Spleen (tissue), 11 donors: ENCODE results near the gene UBE2I. TPM values are rescaled to one million over a fixed set of nuclear protein-coding genes. Genes with fewer than 3 reads are reported as not detected.
A peak's percentile ranks its signal among the peaks of the same experiment; 100 is the strongest.

ENCODE experiments used
- DNase-seq: peaks from one replicate; pipeline ENCODE4 v3.0.0-alpha.2; 2020
- H3K27ac ChIP-seq, 8 donors: fragments of 200-600 bp; sonication (generic) in 7 of 8; 1 replicate in 4 of 8; 2 replicates in 4 of 8; pipeline versions ENCODE4 v1.5.0 to v1.8.0; 2016 to 2021; ENCODE audit warnings: inconsistent platforms in 4 of 8, mild to moderate bottlenecking in 4 of 8, moderate library complexity in 1 of 8
- H3K27me3 ChIP-seq, 7 donors: fragments of 200-600 bp; sonication (generic) in 6 of 7; replicated peaks in 1 of 7; 1 replicate in 4 of 7; 2 replicates in 3 of 7; pipeline versions ENCODE4 v1.5.0 to v1.8.0; 2016 to 2021; ENCODE audit warnings: inconsistent platforms in 3 of 7, mild to moderate bottlenecking in 1 of 7
- H3K36me3 ChIP-seq, 6 donors: fragments of 200-600 bp; sonication (generic) in 5 of 6; 1 replicate in 4 of 6; 2 replicates in 2 of 6; pipeline versions ENCODE4 v1.5.0 to v1.8.0; 2016 to 2021; ENCODE audit warnings: inconsistent platforms in 2 of 6
- H3K4me1 ChIP-seq, 6 donors: fragments of 200-600 bp; sonication (generic) in 5 of 6; 1 replicate in 3 of 6; 2 replicates in 3 of 6; pipeline versions ENCODE4 v1.5.0 to v1.8.0; 2016 to 2021; ENCODE audit warnings: inconsistent platforms in 3 of 6
- H3K4me3 ChIP-seq, 8 donors: fragments of 200-600 bp; sonication (generic) in 7 of 8; 1 replicate in 4 of 8; 2 replicates in 4 of 8; pipeline versions ENCODE4 v1.5.0 to v1.8.0; 2016 to 2021; ENCODE audit warnings: inconsistent platforms in 4 of 8, mild to moderate bottlenecking in 4 of 8, moderate library complexity in 2 of 8
- H3K9me3 ChIP-seq, 8 donors: fragments of 200-600 bp; sonication (generic) in 7 of 8; 1 replicate in 4 of 8; 2 replicates in 4 of 8; pipeline versions ENCODE4 v1.5.0 to v1.8.0; 2016 to 2021; ENCODE audit warnings: inconsistent platforms in 4 of 8
- POLR2A ChIP-seq, 3 donors: fragments of 450-650 bp; IDR thresholded peaks; one replicate each; pipeline ENCODE4 v1.5.1; 2017; ENCODE audit warnings: antibody characterized with exemption in 3 of 3, mild to moderate bottlenecking in 1 of 3
- POLR2AphosphoS5 ChIP-seq, 3 donors: sonication (generic); formaldehyde crosslinking; IDR thresholded peaks; one replicate each; pipeline ENCODE4 v1.5.1; 2017; ENCODE audit warnings: antibody characterized with exemption in 3 of 3
- WGBS, 5 donors: extraction: QIAGEN DNeasy Blood & Tissue Kit in 3 of 5; methylation state at CpG; one replicate each; pipeline versions ENCODE4 v1.1.5 to v1.1.7; 2013 to 2018; 5-methylcytosine and 5-hydroxymethylcytosine counted together
- intact Hi-C: fragments of 100-400 bp; cut with DNase I; formaldehyde crosslinking; loops from one replicate; pipeline ENCODE4 v1.15.0; 2023; ENCODE audit warnings: low total_unique reads
- polyA plus RNA-seq, 3 donors: library from polyadenylated mRNA; stranded (reverse); fragments of 200-250 nt; gene quantifications; one replicate each; pipeline ENCODE4 v1.2.1, GENCODE V29; 2013
- total RNA-seq, 7 donors: library from RNA; depleted of rRNA in 3 of 7; stranded (reverse); fragments of >200 nt in 3 of 7; fragmentation: NEBNext Ultra II Directional in 4 of 7; extraction: Animal tissue kit (Norgen Biotek cat#: 25700) in 4 of 7; gene quantifications; one replicate each; pipeline versions ENCODE4 v1.1.0 to v1.2.1, GENCODE V29; 2016 to 2021
- TF ChIP-seq, protein P1 (sequence below), 11 experiments: fragments of 200-600 bp in 7 of 11; fragments of 450-650 bp in 4 of 11; sonication (generic) in 4 of 11; IDR thresholded peaks in 8 of 11; conservative IDR thresholded peaks in 3 of 11; 1 replicate in 7 of 11; 2 replicates in 4 of 11; pipeline versions ENCODE4 v1.4.0 to v1.8.0; 2016 to 2021; ENCODE audit warnings: antibody characterized with exemption in 11 of 11, inconsistent platforms in 4 of 11, mild to moderate bottlenecking in 1 of 11
- donor health status: healthy with polysubstance abuse.
- donor health status: DM: no; HTN: no; CAD: no; lungs with moderate emphysema.
- donor health status: DM: no; HTN: no; CAD: no.
- donor health status: Bipolar disorder and iron deficiency.
- donor health status: healthy.
- donor health status: DM: no; HTN: no; CAD: no.
- donor health status: DM: yes; HTN: yes; CAD: no.

UBE2I gene
- total and polyA plus RNA-seq, 10 donors = 78.1 to 142 (median 119) TPM

DNA sequence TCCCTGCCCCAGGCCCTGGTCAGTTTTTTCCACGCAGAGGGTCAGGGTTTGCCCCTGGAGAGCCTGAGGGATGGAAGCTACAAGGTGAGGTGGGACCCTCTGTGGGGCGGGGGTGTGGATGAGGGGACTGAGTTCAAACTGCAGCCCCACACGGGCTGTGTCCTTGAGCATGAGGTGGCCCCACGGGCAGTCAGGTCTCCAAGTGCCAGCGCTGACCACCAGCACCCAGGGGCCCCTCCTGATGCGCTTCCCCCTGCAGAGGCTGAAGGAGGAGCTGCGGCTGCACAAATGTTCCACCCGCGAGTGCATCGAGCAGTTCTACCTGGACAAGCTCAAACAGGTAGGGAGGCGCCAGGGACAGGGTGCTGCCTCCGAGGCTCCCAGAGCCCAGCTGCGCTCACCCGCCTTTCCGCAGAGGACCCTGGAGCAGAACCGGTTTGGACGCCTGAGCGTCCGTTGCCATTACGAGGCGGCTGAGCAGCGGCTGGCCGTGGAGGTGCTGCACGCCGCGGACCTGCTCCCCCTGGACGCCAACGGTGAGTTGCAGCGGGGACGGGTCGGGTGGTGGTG is 37.9 kb downstream of the UBE2I start:
- TF ChIP-seq, protein P1, sequence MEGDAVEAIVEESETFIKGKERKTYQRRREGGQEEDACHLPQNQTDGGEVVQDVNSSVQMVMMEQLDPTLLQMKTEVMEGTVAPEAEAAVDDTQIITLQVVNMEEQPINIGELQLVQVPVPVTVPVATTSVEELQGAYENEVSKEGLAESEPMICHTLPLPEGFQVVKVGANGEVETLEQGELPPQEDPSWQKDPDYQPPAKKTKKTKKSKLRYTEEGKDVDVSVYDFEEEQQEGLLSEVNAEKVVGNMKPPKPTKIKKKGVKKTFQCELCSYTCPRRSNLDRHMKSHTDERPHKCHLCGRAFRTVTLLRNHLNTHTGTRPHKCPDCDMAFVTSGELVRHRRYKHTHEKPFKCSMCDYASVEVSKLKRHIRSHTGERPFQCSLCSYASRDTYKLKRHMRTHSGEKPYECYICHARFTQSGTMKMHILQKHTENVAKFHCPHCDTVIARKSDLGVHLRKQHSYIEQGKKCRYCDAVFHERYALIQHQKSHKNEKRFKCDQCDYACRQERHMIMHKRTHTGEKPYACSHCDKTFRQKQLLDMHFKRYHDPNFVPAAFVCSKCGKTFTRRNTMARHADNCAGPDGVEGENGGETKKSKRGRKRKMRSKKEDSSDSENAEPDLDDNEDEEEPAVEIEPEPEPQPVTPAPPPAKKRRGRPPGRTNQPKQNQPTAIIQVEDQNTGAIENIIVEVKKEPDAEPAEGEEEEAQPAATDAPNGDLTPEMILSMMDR (IDR thresholded peaks at IDR 0.05 in 8 of 11, conservative IDR thresholded peaks at IDR 0.05 in 3 of 11) = no peak
- TF ChIP-seq POLR2A (IDR thresholded peaks at IDR 0.05) (no peak), POLR2AphosphoS5 (IDR thresholded peaks at IDR 0.05) (no peak)
- H3K9me3 ChIP-seq = no peaks in the 10 kb centered on the region
- peaks cover 0 to 37% (median 30%) of the 10 kb centered on the region in 6 donors for H3K36me3 ChIP-seq
- DNase-seq = no peak
- intact Hi-C loops = no loop called here
- 87 to 98% (median 93%) methylated on average over 6 to 31 of the region's 31 CpGs for WGBS, 5 donors
- H3K4me1 ChIP-seq = peaks cover 16 to 46% (median 33%) of the 10 kb centered on the region in 6 donors
- no peak overlapping the region for H3K27ac ChIP-seq
- H3K4me3 ChIP-seq = no peak overlapping the region
- H3K27me3 ChIP-seq = no peaks in the 10 kb centered on the region

GRCh38 chr16:1347962-1348361 is 38.5 kb downstream of the UBE2I start:
- intact Hi-C loops = no loop called here

GRCh38 chr16:1348441-1348840 is 39.0 kb downstream of the UBE2I start:
- intact Hi-C loops = no loop called here
- whole genome bisulfite sequencing, 5 donors = 87 to 95% (median 92%) methylated on average over 11 to 15 of the region's 15 CpGs
- peak in 1 of 3 donors; percentile 23 for TF ChIP-seq POLR2AphosphoS5 (IDR thresholded peaks at IDR 0.05)
- no peak for TF ChIP-seq POLR2A (IDR thresholded peaks at IDR 0.05)
- DNase-seq = no peak
- Histone ChIP-seq H3K4me3 (no peak overlapping the region), H3K36me3 (peaks cover 0 to 37% (median 30%) of the 10 kb centered on the region in 6 donors), H3K9me3 (no peaks in the 10 kb centered on the region), H3K27me3 (no peaks in the 10 kb centered on the region), H3K4me1 (peaks cover 18 to 46% (median 33%) of the 10 kb centered on the region in 6 donors), H3K27ac (no peak overlapping the region)

More at GRCh38 chr16:1347962-1348361, 38.5 kb downstream of the UBE2I start:
- no peaks in the 10 kb centered on the region for H3K9me3 ChIP-seq
- DNase-seq = no peak
- no peak overlapping the region for H3K27ac ChIP-seq
- TF ChIP-seq, protein P1 (IDR thresholded peaks at IDR 0.05 in 8 of 11, conservative IDR thresholded peaks at IDR 0.05 in 3 of 11) = no peak
- TF ChIP-seq POLR2AphosphoS5 (IDR thresholded peaks at IDR 0.05) (no peak), POLR2A (IDR thresholded peaks at IDR 0.05) (no peak)
- WGBS, 5 donors = 89 to 93% (median 91%) methylated on average over 16 to 29 of the region's 29 CpGs; no CpG with 5 or more reads in 1 of the 5 donors
- no peaks in the 10 kb centered on the region for H3K27me3 ChIP-seq
- peaks cover 21 to 46% (median 33%) of the 10 kb centered on the region in 6 donors for H3K4me1 ChIP-seq
- H3K36me3 ChIP-seq = peaks cover 0 to 37% (median 30%) of the 10 kb centered on the region in 6 donors
- no peak overlapping the region for H3K4me3 ChIP-seq

- H3K4me3 ChIP-seq = no peak overlapping the region
- DNase-seq = no peak
- TF ChIP-seq POLR2A (IDR thresholded peaks at IDR 0.05) = no peak
- H3K36me3 ChIP-seq = peaks cover 0 to 37% (median 30%) of the 10 kb centered on the region in 6 donors
- no peak overlapping the region for H3K27ac ChIP-seq
- peaks cover 17 to 46% (median 35%) of the 10 kb centered on the region in 6 donors for H3K4me1 ChIP-seq
- no peaks in the 10 kb centered on the region for H3K9me3 ChIP-seq
- no peaks in the 10 kb centered on the region for H3K27me3 ChIP-seq
- WGBS, 5 donors = 84 to 96% (median 92%) methylated on average over 7 to 14 of the region's 14 CpGs
- intact Hi-C loops = no loop called here
Observed at GRCh38 chr16:1348926-1349325, 39.5 kb downstream of the UBE2I start.

DNA sequence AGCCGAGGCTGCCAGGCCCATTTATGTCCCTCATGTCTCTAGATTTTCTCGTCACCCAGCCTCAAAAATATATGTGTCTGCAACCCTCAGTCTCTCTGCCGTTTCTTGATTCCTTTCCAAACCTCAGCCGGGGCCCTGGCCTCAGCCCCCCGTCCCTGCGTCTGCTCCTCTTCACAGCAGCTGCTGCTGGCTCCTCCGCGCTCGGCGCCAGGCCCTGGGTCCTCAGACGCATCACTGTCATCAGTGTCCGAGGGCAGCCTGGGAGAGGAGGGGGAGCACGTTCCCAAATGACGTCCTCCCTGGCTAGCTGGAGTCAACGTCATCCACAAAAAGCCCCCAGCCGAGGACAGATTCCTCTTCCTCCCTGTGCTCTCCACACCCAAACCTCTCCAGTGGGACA is 39.9 kb downstream of the UBE2I start:
- H3K4me1 ChIP-seq = peaks cover 17 to 46% (median 38%) of the 10 kb centered on the region in 6 donors
- no peak overlapping the region for H3K4me3 ChIP-seq
- H3K36me3 ChIP-seq = peaks cover 0 to 37% (median 30%) of the 10 kb centered on the region in 6 donors
- intact Hi-C loops = no loop called here
- WGBS, 5 donors = 83 to 97% (median 92%) methylated on average over 16 of the region's 16 CpGs
- DNase-seq = no peak
- no peaks in the 10 kb centered on the region for H3K9me3 ChIP-seq
- TF ChIP-seq, protein P1 (IDR thresholded peaks at IDR 0.05 in 8 of 11, conservative IDR thresholded peaks at IDR 0.05 in 3 of 11) = no peak
- TF ChIP-seq POLR2A (IDR thresholded peaks at IDR 0.05) (no peak), POLR2AphosphoS5 (IDR thresholded peaks at IDR 0.05) (no peak)
- H3K27ac ChIP-seq = no peak overlapping the region
- H3K27me3 ChIP-seq = no peaks in the 10 kb centered on the region
